ENCODE measurements around the gene FDXR. TPM values are rescaled to one million over a fixed set of nuclear protein-coding genes. Genes with fewer than 3 reads are reported as not detected.

Gene FDXR
- polyA plus RNA-seq, 3 donors: 2.5 to 7.3 (median 6.2) TPM

GRCh38 chr17:74877592-74878548, 5.1 kb upstream of the FDXR start:
- Mint-ChIP-seq H3K27me3 (ENCODE audit: low read depth in 3 of 3) (peaks cover 0 to 10% (median 7%) of the 10 kb centered on the region in 3 donors), H3K36me3 (no peaks in the 10 kb centered on the region), H3K4me1 (peaks cover 22% of the 10 kb centered on the region), H3K4me3 (no peak overlapping the region), H3K27ac (no peak overlapping the region), H3K9me3 (no peaks in the 10 kb centered on the region)
- no peak overlapping the region for H3K4me2 ChIP-seq (replicated peaks; ENCODE audit: extremely low read depth, low read length, poor library complexity, severe bottlenecking)
- no peaks in the 10 kb centered on the region for H3K36me3 ChIP-seq (replicated peaks in 1 of 2; ENCODE audit: control insufficient read depth in 1 of 2, insufficient read depth in 2 of 2, low read length in 2 of 2)
- H3K79me2 ChIP-seq (ENCODE audit: insufficient read depth, low read length): no peaks in the 10 kb centered on the region
- H3K9ac ChIP-seq (ENCODE audit: insufficient read depth, low read length, poor library complexity, severe bottlenecking): no peak overlapping the region
- no peak overlapping the region for H2AFZ ChIP-seq (ENCODE audit: insufficient read depth, low read depth, low read length, poor library complexity, severe bottlenecking)
- no peaks in the 10 kb centered on the region for H3K9me3 ChIP-seq (replicated peaks in 1 of 2; ENCODE audit: control insufficient read depth in 1 of 2, insufficient read depth in 1 of 2, low read length in 2 of 2)
- H4K20me1 ChIP-seq (ENCODE audit: insufficient read depth, low read length): no peaks in the 10 kb centered on the region
- no peak overlapping the region for H3K4me3 ChIP-seq (replicated peaks in 1 of 3; ENCODE audit: low read depth in 2 of 3, low read length in 3 of 3)
- TF ChIP-seq, protein P1, sequence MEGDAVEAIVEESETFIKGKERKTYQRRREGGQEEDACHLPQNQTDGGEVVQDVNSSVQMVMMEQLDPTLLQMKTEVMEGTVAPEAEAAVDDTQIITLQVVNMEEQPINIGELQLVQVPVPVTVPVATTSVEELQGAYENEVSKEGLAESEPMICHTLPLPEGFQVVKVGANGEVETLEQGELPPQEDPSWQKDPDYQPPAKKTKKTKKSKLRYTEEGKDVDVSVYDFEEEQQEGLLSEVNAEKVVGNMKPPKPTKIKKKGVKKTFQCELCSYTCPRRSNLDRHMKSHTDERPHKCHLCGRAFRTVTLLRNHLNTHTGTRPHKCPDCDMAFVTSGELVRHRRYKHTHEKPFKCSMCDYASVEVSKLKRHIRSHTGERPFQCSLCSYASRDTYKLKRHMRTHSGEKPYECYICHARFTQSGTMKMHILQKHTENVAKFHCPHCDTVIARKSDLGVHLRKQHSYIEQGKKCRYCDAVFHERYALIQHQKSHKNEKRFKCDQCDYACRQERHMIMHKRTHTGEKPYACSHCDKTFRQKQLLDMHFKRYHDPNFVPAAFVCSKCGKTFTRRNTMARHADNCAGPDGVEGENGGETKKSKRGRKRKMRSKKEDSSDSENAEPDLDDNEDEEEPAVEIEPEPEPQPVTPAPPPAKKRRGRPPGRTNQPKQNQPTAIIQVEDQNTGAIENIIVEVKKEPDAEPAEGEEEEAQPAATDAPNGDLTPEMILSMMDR (IDR thresholded peaks at IDR 0.05): no peak
- intact Hi-C loops (cut with micrococcal nuclease): loop anchor here in 1 of 2 donors (10.0 kb wide), 1 partner anchor 787 kb away; the partner anchor contains the start of genes RECQL5 and SAP30BP
- no peak for DNase-seq
- 82% methylated on average over 15 of the region's 19 CpGs for WGBS (ENCODE audit: insufficient coverage)
- peaks cover 22 to 24% of the 10 kb centered on the region in 2 donors for H3K4me1 ChIP-seq (ENCODE audit: control insufficient read depth in 1 of 2, insufficient read depth in 2 of 2, low read length in 2 of 2)
- H3K27me3 ChIP-seq (ENCODE audit: control insufficient read depth in 2 of 2, insufficient read depth in 2 of 2, low read length in 2 of 2): no peaks in the 10 kb centered on the region
- no peak overlapping the region for H3K27ac ChIP-seq (ENCODE audit: low read depth in 1 of 2, low read length in 2 of 2)

GRCh38 chr17:74875977-74876593, 3.3 kb upstream of the FDXR start:
- DNase-seq: no peak
- Histone ChIP-seq H3K4me1 (ENCODE audit: control insufficient read depth in 1 of 2, insufficient read depth in 2 of 2, low read length in 2 of 2) (peaks cover 24 to 28% of the 10 kb centered on the region in 2 donors), H4K20me1 (ENCODE audit: insufficient read depth, low read length) (no peaks in the 10 kb centered on the region), H2AFZ (ENCODE audit: insufficient read depth, low read depth, low read length, poor library complexity, severe bottlenecking) (no peak overlapping the region), H3K4me3 (replicated peaks in 1 of 3; ENCODE audit: low read depth in 2 of 3, low read length in 3 of 3) (no peak overlapping the region), H3K9ac (ENCODE audit: insufficient read depth, low read length, poor library complexity, severe bottlenecking) (no peak overlapping the region), H3K36me3 (replicated peaks in 1 of 2; ENCODE audit: control insufficient read depth in 1 of 2, insufficient read depth in 2 of 2, low read length in 2 of 2) (no peaks in the 10 kb centered on the region), H3K4me2 (replicated peaks; ENCODE audit: extremely low read depth, low read length, poor library complexity, severe bottlenecking) (no peak overlapping the region), H3K27me3 (ENCODE audit: control insufficient read depth in 2 of 2, insufficient read depth in 2 of 2, low read length in 2 of 2) (no peaks in the 10 kb centered on the region), H3K79me2 (ENCODE audit: insufficient read depth, low read length) (no peaks in the 10 kb centered on the region), H3K27ac (ENCODE audit: low read depth in 1 of 2, low read length in 2 of 2) (no peak overlapping the region), H3K9me3 (replicated peaks in 1 of 2; ENCODE audit: control insufficient read depth in 1 of 2, insufficient read depth in 1 of 2, low read length in 2 of 2) (no peaks in the 10 kb centered on the region)
- peaks cover 0 to under 1% of the 10 kb centered on the region in 2 donors for H3K36me3 Mint-ChIP-seq
- no peak overlapping the region for H3K27ac Mint-ChIP-seq
- WGBS (ENCODE audit: insufficient coverage): 91% methylated on average over 5 of the region's 6 CpGs
- TF ChIP-seq, protein P1 (IDR thresholded peaks at IDR 0.05): no peak
- intact Hi-C loops (cut with micrococcal nuclease): loop anchor here in 1 of 2 donors (10.0 kb wide), 1 partner anchor 789 kb away; the partner anchor contains the start of genes RECQL5 and SAP30BP
- no peak overlapping the region for H3K4me3 Mint-ChIP-seq
- H3K27me3 Mint-ChIP-seq (ENCODE audit: low read depth in 3 of 3): peaks cover 2 to 14% (median 4%) of the 10 kb centered on the region in 3 donors
- no peaks in the 10 kb centered on the region for H3K9me3 Mint-ChIP-seq
- H3K4me1 Mint-ChIP-seq: peaks cover 24% of the 10 kb centered on the region
